GM12865 (cell line): ENCODE data around the gene NUS1.
"Not testable (repeated sequence)": the region's sequence is repeated elsewhere in the genome, so short reads cannot be mapped to it uniquely, and the experiment has no call there.

Experiments used
- DNase-seq: peaks from one replicate; pipeline ENCODE4 v3.0.0; 2010; ENCODE audit warnings: low read depth
- H3K4me3 ChIP-seq: 2 replicates; pipeline ENCODE4 v1.5.1; 2011; ENCODE audit warnings: mild to moderate bottlenecking, low read depth, low read length, control low read depth
- CTCF ChIP-seq: IDR thresholded peaks from 2 replicates; pipeline ENCODE4 v1.5.1; 2011; ENCODE audit warnings: low read length, control low read depth, low read depth, inconsistent platforms; ENCODE audit not compliant: insufficient read depth; ENCODE audit errors: missing control alignments

Gene NUS1

GRCh38 chr6:117718895-117719294, 43.6 kb downstream of the NUS1 start:
- no peak for DNase-seq
- TF ChIP-seq CTCF, result no peak
- H3K4me3 ChIP-seq, result no peak overlapping the region

- not testable (repeated sequence) for H3K4me3 ChIP-seq, DNase-seq
Observed at GRCh38 chr6:117721520-117721919, 46.3 kb downstream of the NUS1 start.

GRCh38 chr6:117728626-117729025, 53.4 kb downstream of the NUS1 start:
- no peak overlapping the region for H3K4me3 ChIP-seq
- DNase-seq, result no peak

GRCh38 chr6:117729613-117730012, 54.3 kb downstream of the NUS1 start:
- no peak for DNase-seq
- no peak overlapping the region for H3K4me3 ChIP-seq
- no peak for TF ChIP-seq CTCF

More at GRCh38 chr6:117728626-117729025, 53.4 kb downstream of the NUS1 start:
- no peak for TF ChIP-seq CTCF

- no peak for TF ChIP-seq CTCF
- no peak overlapping the region for H3K4me3 ChIP-seq
- no peak for DNase-seq
Observed at GRCh38 chr6:117733341-117733740, 58.1 kb downstream of the NUS1 start.

GRCh38 chr6:117739869-117740268, 64.6 kb downstream of the NUS1 start:
- no peak overlapping the region for H3K4me3 ChIP-seq
- no peak for DNase-seq
- no peak for TF ChIP-seq CTCF

- no peak for DNase-seq
- no peak overlapping the region for H3K4me3 ChIP-seq
- TF ChIP-seq CTCF, result no peak
Observed at GRCh38 chr6:117740605-117741004, 65.3 kb downstream of the NUS1 start.

GRCh38 chr6:117750675-117751074, 75.4 kb downstream of the NUS1 start:
- H3K4me3 ChIP-seq, result not testable (repeated sequence)

More at GRCh38 chr6:117750675-117751074, 75.4 kb downstream of the NUS1 start:
- DNase-seq, result not testable (repeated sequence)
